ENCODE data around the gene FGF3.

FGF3 gene

DNA sequence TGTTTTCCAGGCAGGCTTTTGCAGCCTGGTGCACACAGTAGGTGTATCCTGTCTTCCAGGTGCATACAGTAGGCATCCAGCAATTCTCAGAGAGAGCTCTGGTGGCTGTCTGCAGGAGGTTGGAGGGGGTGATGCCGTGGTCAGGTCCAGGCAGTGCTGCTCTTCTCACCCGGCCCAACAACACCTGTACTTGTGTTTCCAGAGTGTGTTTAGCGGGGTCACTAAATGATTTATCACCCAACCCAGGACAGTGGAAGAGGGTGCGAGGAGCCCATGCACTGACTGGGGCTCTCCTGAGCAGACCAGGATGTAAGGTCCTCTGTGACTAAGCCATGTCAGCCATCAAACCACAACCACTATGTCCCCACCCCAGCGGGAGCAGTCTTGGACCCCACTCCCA lies 18.6 kb upstream of the FGF3 start:
- H3K4me3 ChIP-seq (ENCODE audit: low read depth, low read length) = no peak overlapping the region
- TF ChIP-seq, protein P1, sequence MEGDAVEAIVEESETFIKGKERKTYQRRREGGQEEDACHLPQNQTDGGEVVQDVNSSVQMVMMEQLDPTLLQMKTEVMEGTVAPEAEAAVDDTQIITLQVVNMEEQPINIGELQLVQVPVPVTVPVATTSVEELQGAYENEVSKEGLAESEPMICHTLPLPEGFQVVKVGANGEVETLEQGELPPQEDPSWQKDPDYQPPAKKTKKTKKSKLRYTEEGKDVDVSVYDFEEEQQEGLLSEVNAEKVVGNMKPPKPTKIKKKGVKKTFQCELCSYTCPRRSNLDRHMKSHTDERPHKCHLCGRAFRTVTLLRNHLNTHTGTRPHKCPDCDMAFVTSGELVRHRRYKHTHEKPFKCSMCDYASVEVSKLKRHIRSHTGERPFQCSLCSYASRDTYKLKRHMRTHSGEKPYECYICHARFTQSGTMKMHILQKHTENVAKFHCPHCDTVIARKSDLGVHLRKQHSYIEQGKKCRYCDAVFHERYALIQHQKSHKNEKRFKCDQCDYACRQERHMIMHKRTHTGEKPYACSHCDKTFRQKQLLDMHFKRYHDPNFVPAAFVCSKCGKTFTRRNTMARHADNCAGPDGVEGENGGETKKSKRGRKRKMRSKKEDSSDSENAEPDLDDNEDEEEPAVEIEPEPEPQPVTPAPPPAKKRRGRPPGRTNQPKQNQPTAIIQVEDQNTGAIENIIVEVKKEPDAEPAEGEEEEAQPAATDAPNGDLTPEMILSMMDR (IDR thresholded peaks at IDR 0.05; ENCODE audit: control insufficient read depth, extremely low read depth, insufficient read depth) = no peak
- no peak for DNase-seq (ENCODE audit: low read depth)

DNA sequence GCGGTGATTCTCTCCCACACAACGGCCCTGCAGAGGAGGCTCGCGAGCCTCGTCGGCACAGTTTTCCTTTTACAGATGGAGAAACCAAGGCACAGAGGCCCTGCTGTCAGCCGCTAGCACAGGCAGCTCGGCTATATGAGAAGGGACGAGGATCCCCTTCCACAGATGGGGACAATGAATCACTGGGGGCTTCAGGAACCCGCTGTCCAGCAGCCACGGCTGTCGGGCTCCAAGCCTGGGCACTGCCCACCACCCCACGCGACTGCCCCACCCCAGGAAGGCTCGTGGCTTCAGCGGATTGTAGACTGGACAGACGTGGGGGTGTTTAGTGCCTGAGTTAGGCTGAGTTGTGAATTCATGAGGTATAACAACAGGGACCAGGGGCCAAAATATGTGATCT lies 17.2 kb upstream of the FGF3 start:
- TF ChIP-seq, protein P1 (IDR thresholded peaks at IDR 0.05; ENCODE audit: control insufficient read depth, extremely low read depth, insufficient read depth) = no peak
- no peak overlapping the region for H3K4me3 ChIP-seq (ENCODE audit: low read depth, low read length)

DNA sequence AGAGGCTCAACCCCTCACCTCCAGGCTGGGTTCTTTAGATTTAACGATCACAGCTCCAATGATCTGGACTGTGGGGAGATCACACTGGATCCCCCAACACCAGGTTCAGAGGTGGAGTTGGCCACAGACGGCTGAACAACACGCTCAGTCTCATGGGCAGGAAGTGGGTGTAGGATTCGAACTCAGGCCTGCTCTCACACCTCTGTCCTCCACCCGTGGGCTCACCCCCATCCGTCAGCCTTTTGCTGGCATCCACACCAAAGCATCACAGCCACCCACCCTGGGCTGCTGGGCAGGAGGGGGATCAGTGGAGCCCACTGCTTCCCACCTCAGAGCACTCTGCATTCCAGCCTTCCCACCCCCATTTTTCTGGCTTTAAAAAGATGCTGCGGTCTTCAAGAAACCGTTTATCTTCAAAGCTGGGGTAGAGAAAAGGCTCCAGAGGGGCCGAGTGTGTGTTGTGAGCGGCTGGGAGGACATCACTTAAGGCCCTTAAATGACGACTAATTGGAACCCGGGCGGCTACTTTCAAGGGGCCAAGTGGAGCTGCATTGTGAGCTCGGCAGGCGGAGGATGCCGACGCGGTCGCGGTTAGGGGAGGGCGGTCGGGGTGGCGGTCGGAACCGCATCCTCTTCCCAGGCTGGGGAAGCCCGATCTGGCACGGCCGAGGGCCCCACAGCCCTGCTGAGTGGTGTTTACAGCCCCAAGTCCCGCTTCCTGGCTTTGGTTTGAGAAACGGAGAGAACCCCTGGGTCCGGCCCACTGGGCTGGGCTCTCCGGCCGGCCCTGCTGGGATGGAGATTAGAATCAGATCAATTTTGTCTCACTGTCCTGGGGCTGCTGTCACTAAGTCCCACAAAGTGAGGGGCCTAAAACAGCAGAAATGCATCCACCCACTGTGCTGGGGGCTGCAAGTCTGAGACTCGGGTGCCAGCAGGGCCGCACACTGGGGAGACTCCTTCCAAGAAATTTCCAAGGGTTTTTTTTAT lies 15.9 kb upstream of the FGF3 start:
- no peak for DNase-seq (ENCODE audit: low read depth)
- TF ChIP-seq, protein P1 (IDR thresholded peaks at IDR 0.05; ENCODE audit: control insufficient read depth, extremely low read depth, insufficient read depth) = no peak
- no peak overlapping the region for H3K4me3 ChIP-seq (ENCODE audit: low read depth, low read length)

More for the DNA sequence above, 17.2 kb upstream of the FGF3 start:
- DNase-seq (ENCODE audit: low read depth) = no peak

DNA sequence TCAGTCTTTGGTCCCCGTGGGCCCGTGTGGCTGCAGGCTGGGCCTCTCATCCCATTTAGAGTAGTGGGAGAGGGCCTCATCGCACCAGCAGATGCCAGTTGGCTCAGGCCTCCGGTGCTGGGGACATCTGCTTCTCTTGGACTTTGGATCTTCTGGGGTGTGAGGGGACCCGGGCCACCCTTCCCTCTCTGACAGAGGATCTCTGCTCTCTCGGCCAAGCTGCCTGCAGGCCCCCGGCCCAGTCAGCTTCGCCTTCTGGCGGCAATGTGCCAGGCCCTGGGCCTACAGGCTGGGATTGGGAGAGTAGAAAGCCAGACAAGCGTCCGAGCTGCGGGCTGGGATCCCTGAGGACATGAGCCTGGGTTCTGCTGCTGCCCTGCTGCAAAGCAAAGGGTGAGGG lies 15.0 kb upstream of the FGF3 start:
- no peak overlapping the region for H3K4me3 ChIP-seq (ENCODE audit: low read depth, low read length)
- no peak for DNase-seq (ENCODE audit: low read depth)
- TF ChIP-seq, protein P1 (IDR thresholded peaks at IDR 0.05; ENCODE audit: control insufficient read depth, extremely low read depth, insufficient read depth) = no peak

DNA sequence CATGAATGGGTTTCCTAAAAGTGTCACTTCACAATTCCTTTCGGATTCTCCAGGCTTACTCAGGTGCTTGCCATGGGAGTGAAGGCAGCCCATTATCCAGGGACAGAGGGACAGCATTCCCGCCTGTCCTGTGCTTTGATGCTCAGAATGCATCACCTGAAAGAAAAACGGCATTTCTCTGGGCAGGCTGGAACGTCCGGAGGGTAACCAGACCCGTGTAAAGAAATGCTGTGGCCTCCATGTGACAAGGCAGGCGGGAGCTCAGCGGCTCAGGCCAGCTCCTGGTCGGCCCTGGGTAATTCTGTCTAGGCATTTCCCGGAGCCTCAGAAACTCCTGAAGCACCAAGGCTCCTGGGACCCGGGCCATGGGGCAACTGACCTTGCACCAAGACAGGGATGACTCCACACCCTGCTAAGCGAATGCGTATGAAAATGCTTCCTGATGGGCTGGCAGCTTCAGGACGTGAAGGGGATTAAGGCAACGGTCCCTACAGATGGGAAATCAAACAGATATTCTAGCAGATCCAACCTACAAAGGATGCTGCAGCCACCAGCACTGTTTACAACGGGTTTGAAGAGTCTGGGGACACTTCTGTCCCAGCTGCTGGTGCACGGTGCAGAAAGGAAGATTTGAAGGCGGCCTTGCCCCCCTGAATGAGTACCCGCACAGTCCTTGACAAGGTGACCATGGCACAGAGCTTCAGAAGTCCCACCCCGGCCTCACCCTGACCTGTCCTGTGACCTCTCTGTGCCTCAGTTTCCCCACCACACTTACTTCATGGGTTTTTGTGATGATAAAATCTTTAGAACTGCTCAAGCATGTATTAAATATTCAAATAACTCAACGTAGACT lies 13.6 kb upstream of the FGF3 start:
- DNase-seq (ENCODE audit: low read depth) = no peak
- H3K4me3 ChIP-seq (ENCODE audit: low read depth, low read length) = no peak overlapping the region
- TF ChIP-seq, protein P1 (IDR thresholded peaks at IDR 0.05; ENCODE audit: control insufficient read depth, extremely low read depth, insufficient read depth) = no peak

DNA sequence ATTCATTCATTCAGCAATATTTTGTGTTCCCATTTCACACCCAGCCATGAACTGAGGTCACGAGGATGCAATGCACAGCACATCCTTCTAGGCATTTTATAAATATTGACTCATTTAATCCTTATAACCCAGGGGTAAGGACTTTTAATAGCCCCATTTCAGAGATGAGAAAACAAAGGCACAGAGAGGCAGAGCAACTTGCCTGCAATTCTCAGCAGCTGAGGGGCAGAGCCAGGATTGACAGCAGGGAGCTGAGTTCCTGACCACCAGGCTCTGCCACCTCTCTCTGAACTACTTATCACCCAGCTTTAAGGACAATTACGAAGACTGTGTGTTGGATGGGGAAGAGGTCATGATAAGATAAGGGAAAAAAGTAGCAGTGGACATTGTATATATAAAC lies 12.8 kb upstream of the FGF3 start:
- TF ChIP-seq, protein P1 (IDR thresholded peaks at IDR 0.05; ENCODE audit: control insufficient read depth, extremely low read depth, insufficient read depth) = no peak
- no peak overlapping the region for H3K4me3 ChIP-seq (ENCODE audit: low read depth, low read length)
- no peak for DNase-seq (ENCODE audit: low read depth)
